Kidney (tissue), 14 donors: ENCODE results near the gene LENEP. TPM values are rescaled to one million over a fixed set of nuclear protein-coding genes. Genes with fewer than 3 reads are reported as not detected.

Experiments
- DNase-seq, 5 donors: peaks; one replicate each; pipeline ENCODE4 v3.0.0-alpha.2; 2013 to 2020
- FAIRE-seq: peaks from 2 replicates; lab custom pipeline; 2012; peaks lifted over from hg19 to GRCh38; lab: Jason Lieb, UNC
- H3K27ac ChIP-seq, 2 donors: one replicate each; pipeline ENCODE4 v1.7.0; 2013; ENCODE audit warnings: low read depth in 2 of 2, low read length in 2 of 2, inconsistent platforms in 1 of 2
- H3K27me3 ChIP-seq: one replicate; pipeline ENCODE4 v1.7.1; 2013; ENCODE audit warnings: low read length, inconsistent platforms; ENCODE audit not compliant: control insufficient read depth, insufficient read depth
- H3K36me3 ChIP-seq, 3 donors: one replicate each; pipeline versions ENCODE4 v1.7.0 to v1.7.1; 2013; ENCODE audit warnings: low read length in 3 of 3, control low read depth in 1 of 3, inconsistent platforms in 1 of 3; ENCODE audit not compliant: insufficient read depth in 3 of 3, control insufficient read depth in 2 of 3
- H3K4me1 ChIP-seq, 3 donors: one replicate each; pipeline versions ENCODE4 v1.7.0 to v1.7.1; 2013; ENCODE audit warnings: low read length in 3 of 3, inconsistent platforms in 1 of 3, low read depth in 1 of 3; ENCODE audit not compliant: control insufficient read depth in 2 of 3, insufficient read depth in 2 of 3
- H3K4me3 ChIP-seq, 3 donors: one replicate each; pipeline versions ENCODE4 v1.7.0 to v1.8.1; 2013; ENCODE audit warnings: low read length in 3 of 3, control low read depth in 1 of 3, inconsistent platforms in 1 of 3
- H3K9ac ChIP-seq, 3 donors: one replicate each; pipeline versions ENCODE4 v1.7.0 to v1.7.1; 2013; ENCODE audit warnings: low read length in 3 of 3, control low read depth in 1 of 3, inconsistent platforms in 1 of 3
- H3K9me3 ChIP-seq, 3 donors: one replicate each; pipeline versions ENCODE4 v1.7.0 to v1.7.1; 2013; ENCODE audit warnings: low read length in 3 of 3, control low read depth in 1 of 3, inconsistent platforms in 1 of 3; ENCODE audit not compliant: control insufficient read depth in 2 of 3, insufficient read depth in 1 of 3
- intact Hi-C: fragments of 100-400 bp; cut with DNase I; formaldehyde crosslinking; loops from one replicate; pipeline ENCODE4 v1.11.1; 2022
- polyA plus RNA-seq: library from polyadenylated mRNA; stranded (reverse); fragments of 350-450 nt; fragmentation: Illumina TruSeq; extraction: RNeasy Lipid Tissue Mini Kit (QIAGEN cat#74804); gene quantifications from one replicate; pipeline ENCODE4 v1.2.3, GENCODE V29; 2014; ENCODE audit warnings: low read depth, low replicate concordance; ENCODE audit not compliant: insufficient read depth
- total RNA-seq: library from RNA; stranded (reverse); fragmentation: NEBNext Ultra II Directional; extraction: Animal tissue kit (Norgen Biotek cat#: 25700); gene quantifications from one replicate; pipeline ENCODE4 v1.2.1, GENCODE V29; 2021
- TF ChIP-seq, protein P1 (sequence below): IDR thresholded peaks from 3 replicates; pipeline ENCODE4 v1.5.1; 2012; ENCODE audit warnings: mild to moderate bottlenecking, moderate library complexity, borderline replicate concordance; ENCODE audit not compliant: insufficient read depth; ENCODE audit errors: extremely low read depth
- donor health status: control.
- donor health status: control.
- donor health status: control.
- donor health status: control.
- donor health status: control.
- donor health status: DM: yes; HTN: yes; CAD: no.
- donor health status: Normal renal cell carcinoma (clear cell type).

LENEP gene
- total and polyA plus RNA-seq, 2 donors from 2014 or later = not detected

- Histone ChIP-seq H3K4me1 (peaks cover 0 to 9% (median 7%) of the 10 kb centered on the region in 3 donors), H3K9me3 (no peaks in the 10 kb centered on the region), H3K27ac (no peak overlapping the region), H3K36me3 (peaks cover 3 to 41% (median 29%) of the 10 kb centered on the region in 3 donors), H3K9ac (no peak overlapping the region), H3K4me3 (no peak overlapping the region), H3K27me3 (no peaks in the 10 kb centered on the region)
- TF ChIP-seq, protein P1, sequence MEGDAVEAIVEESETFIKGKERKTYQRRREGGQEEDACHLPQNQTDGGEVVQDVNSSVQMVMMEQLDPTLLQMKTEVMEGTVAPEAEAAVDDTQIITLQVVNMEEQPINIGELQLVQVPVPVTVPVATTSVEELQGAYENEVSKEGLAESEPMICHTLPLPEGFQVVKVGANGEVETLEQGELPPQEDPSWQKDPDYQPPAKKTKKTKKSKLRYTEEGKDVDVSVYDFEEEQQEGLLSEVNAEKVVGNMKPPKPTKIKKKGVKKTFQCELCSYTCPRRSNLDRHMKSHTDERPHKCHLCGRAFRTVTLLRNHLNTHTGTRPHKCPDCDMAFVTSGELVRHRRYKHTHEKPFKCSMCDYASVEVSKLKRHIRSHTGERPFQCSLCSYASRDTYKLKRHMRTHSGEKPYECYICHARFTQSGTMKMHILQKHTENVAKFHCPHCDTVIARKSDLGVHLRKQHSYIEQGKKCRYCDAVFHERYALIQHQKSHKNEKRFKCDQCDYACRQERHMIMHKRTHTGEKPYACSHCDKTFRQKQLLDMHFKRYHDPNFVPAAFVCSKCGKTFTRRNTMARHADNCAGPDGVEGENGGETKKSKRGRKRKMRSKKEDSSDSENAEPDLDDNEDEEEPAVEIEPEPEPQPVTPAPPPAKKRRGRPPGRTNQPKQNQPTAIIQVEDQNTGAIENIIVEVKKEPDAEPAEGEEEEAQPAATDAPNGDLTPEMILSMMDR = no peak
- DNase-seq (peak in 1 of 5 donors; percentile 38), FAIRE-seq (no peak)
- intact Hi-C loops = no loop called here
Measured at GRCh38 chr1:154963643-154964042, 29.7 kb upstream of the LENEP start.

- Histone ChIP-seq H3K9me3 (no peaks in the 10 kb centered on the region), H3K27ac (no peak overlapping the region), H3K27me3 (no peaks in the 10 kb centered on the region), H3K9ac (no peak overlapping the region), H3K4me3 (no peak overlapping the region), H3K36me3 (peaks cover 3 to 41% (median 32%) of the 10 kb centered on the region in 3 donors), H3K4me1 (peaks cover 0 to 14% (median 7%) of the 10 kb centered on the region in 3 donors)
- TF ChIP-seq, protein P1 = no peak
- peak in 1 of 5 donors; percentile 8 for DNase-seq
- FAIRE-seq = no peak
- intact Hi-C loops = no loop called here
Measured at GRCh38 chr1:154964359-154964758, 29.0 kb upstream of the LENEP start.

DNA sequence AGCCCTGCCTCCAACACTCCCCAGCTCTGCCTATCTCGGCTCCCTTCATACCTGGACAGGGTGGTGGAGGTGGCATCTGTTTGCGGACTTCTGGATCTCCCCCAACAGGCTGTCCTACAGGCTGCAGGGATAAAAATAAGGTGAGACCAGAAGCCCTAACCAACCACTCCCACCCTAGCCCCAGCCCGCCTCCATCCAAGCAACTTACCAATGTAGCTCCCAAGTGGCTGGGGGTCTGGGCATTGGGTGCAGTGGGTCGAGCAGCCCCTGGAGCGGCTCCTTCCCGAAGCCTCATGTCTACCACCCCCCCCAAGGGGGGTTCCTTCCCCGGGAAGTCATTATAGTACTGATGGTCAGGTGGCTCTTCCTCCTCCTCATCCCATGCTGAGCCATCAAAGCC, 27.3 kb upstream of the LENEP start:
- Histone ChIP-seq H3K27ac (no peak overlapping the region), H3K36me3 (peaks cover 3 to 41% (median 32%) of the 10 kb centered on the region in 3 donors), H3K27me3 (no peaks in the 10 kb centered on the region), H3K4me1 (peaks cover under 1 to 13% (median 8%) of the 10 kb centered on the region in 3 donors), H3K9ac (no peak overlapping the region), H3K9me3 (no peaks in the 10 kb centered on the region), H3K4me3 (no peak overlapping the region)
- no peak for FAIRE-seq
- TF ChIP-seq, protein P1 = no peak
- peak in 1 of 5 donors; percentile 59 for DNase-seq
- intact Hi-C loops = no loop called here

- Histone ChIP-seq H3K4me3 (no peak overlapping the region), H3K9ac (no peak overlapping the region), H3K4me1 (peaks cover 3 to 22% (median 17%) of the 10 kb centered on the region in 3 donors), H3K27me3 (no peaks in the 10 kb centered on the region), H3K27ac (no peak overlapping the region), H3K9me3 (no peaks in the 10 kb centered on the region), H3K36me3 (peaks cover 3 to 41% (median 32%) of the 10 kb centered on the region in 3 donors)
- FAIRE-seq = no peak
- DNase-seq = peak in 1 of 5 donors; percentile 54
- intact Hi-C loops = no loop called here
- TF ChIP-seq, protein P1 = no peak
Measured at GRCh38 chr1:154967331-154967950, 25.9 kb upstream of the LENEP start.
